Sciatic nerve (tissue), 2 donors: ENCODE data around the gene DENND1B. TPM values are rescaled to one million over a fixed set of nuclear protein-coding genes. Genes with fewer than 3 reads are reported as not detected.

Experiments
- ATAC-seq: fragments of 200-7000 bp; cut with Tn5 transposase; one replicate; pipeline ENCODE4 v1.9.1; 2020; ENCODE audit warnings: mild to moderate bottlenecking, moderate library complexity
- DNase-seq: peaks from one replicate; pipeline ENCODE4 v3.0.0-alpha.2; 2020; ENCODE audit warnings: low spot score
- intact Hi-C: fragments of 100-400 bp; cut with DNase I; formaldehyde crosslinking; loops from one replicate; pipeline ENCODE4 v1.14.2; 2022
- total RNA-seq: library from RNA; stranded (reverse); fragmentation: NEBNext Ultra II Directional; extraction: Animal tissue kit (Norgen Biotek cat#: 25700); gene quantifications from one replicate; pipeline ENCODE4 v1.2.1, GENCODE V29; 2021
- donor health status: DM: no; HTN: no; CAD: no.
- donor health status: DM: no; HTN: no; CAD: no.

Gene DENND1B
- total RNA-seq, 1 donor from 2014 or later: 16.6 TPM

DNA sequence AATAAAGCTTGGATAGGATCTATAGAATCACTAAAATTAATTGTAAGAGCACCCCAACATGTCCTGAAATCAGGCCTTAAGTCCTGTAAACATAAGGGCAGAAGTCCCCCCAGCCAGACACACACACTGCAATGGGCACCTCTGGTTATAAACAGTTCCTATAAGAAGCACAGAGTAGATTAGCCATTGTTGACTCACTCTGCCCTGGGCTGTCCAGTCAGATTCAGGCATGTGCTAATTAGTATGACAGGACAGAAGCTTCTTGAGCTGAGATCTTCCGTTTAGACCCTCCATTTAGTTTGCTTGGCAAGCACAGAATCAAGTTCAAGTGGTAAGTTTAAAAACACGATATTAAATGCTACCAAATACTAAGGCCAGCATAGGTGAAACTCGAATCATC is 11.8 kb upstream of the DENND1B start:
- DNase-seq (no peak), ATAC-seq (no peak)

DNA sequence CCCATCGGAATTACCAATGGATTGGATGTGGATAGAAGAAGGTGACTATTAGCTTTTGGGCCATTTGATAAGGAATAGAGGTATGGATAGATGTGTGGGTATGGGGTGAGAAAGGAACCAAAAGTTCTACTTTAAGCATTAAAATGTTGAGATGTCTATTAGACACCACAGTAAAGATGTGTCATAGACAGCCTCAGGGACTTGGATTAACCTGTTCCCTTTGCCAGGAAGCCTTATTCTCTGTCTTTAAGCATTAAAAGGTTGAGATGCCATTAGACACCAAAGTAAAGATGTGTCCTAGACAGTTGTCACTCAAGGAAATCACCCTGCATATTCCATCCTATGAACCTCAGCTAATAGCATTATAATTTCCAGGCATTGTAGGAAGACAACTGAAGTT is 11.0 kb upstream of the DENND1B start:
- DNase-seq (no peak), ATAC-seq (no peak)
- intact Hi-C loops: no loop called here

More for the DNA sequence above, 11.8 kb upstream of the DENND1B start:
- intact Hi-C loops: no loop called here

DNA sequence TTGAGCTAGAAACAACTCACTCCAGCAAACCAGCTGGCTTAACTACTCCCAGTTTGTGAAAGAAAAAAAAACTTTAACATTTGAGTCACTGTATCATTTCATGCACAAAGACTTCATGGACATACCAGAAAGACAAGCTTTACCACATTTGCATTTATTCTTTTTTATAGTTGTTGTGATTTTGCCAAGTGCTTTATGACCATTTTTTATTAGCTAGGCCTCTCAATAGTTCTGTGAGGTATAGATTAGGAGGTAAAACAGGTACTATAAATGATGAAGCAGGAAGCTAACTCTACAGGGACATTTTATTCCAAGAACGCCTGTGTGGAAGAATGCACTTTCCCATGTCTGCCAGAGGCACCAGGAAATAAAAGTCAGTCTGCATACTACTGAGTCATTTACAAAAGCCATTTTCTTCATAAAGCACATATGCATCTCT is 8.2 kb upstream of the DENND1B start:
- ATAC-seq: no peak
- intact Hi-C loops: no loop called here
- no peak for DNase-seq

DNA sequence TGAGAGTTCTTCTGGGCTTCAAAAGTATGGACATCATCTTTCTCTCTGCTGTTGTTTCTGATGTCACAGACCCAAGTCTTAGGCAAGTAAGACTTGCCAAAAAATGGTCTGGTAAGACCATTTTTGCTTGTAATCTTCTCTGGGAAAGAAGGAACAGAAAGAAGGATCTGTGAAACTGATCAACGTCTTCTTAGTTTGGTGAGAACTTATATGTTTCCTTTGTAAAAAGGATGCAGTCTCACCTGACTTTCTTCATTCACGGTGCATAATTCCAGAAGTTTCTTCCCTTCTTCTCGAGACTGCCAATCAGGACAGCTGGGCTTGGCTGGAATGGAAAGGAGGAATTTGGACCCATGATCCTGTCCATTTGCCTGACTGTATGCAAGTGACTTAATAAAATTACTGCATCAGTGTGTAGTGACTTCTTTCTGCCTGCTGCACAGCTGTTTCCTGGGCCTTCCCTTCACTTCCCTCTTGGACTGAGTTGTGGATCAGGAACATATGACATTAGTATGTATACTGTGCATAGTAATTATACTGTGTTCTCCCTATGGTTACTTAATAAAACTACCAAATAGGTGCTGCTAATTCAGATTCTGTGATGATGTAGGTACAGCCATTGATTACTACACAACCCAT is 7.6 kb upstream of the DENND1B start:
- ATAC-seq (peak; percentile 53), DNase-seq (no peak)

DNA sequence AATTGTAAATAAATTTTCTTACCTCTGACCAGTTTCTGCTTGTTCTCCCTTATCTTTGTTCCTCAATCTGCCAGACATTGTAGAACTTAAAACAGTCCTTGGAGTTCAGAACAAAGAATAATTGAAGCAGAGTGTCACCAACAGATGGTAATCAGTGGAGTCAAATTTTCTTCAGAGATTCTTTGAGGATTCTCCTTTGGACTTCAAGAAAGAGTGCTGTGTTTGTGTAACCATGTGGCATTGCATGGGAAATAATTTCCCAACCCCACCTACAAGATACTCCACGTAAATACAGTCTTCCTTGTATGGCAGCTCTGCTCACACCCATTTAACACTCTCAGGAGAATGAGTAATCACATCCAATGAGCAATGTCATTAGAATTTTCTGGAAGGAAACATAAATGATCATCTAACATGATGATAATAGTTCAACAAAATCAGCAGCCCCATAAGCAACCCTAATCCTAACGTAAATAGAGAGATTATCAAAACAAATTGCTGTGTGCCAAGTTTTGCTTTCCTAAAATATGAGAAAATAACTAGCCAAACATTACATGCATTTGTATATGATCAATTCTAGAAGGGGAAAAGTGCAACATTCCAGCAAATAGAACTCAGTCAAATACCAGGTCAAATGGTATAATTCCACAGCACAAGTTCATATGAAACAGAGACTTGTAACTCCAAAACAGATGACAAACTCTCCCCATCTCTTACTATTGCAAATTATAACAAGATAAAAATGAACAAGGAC is 6.9 kb upstream of the DENND1B start:
- ATAC-seq: no peak
- intact Hi-C loops: no loop called here
- no peak for DNase-seq

More for the DNA sequence above, 7.6 kb upstream of the DENND1B start:
- intact Hi-C loops: no loop called here

DNA sequence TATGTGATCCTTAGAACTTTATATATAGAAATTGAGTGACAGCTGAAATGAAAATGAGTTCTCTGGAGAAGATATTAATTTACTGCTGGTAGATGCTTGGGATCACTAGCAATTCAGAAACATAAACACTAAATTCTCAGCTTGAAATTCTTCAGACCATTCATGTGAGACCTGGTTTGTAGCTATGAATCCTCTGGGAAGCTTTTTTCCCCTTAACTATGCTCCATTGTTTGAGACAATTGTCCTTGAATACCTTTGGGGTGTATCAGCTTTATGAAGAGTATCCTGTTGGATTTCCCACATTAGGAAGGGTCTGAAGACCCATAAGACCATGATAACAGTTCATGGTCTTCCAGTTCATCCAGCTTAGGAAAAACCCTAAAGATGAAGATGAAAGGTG is 4.6 kb upstream of the DENND1B start:
- no peak for ATAC-seq
- DNase-seq: no peak
- intact Hi-C loops: no loop called here

DNA sequence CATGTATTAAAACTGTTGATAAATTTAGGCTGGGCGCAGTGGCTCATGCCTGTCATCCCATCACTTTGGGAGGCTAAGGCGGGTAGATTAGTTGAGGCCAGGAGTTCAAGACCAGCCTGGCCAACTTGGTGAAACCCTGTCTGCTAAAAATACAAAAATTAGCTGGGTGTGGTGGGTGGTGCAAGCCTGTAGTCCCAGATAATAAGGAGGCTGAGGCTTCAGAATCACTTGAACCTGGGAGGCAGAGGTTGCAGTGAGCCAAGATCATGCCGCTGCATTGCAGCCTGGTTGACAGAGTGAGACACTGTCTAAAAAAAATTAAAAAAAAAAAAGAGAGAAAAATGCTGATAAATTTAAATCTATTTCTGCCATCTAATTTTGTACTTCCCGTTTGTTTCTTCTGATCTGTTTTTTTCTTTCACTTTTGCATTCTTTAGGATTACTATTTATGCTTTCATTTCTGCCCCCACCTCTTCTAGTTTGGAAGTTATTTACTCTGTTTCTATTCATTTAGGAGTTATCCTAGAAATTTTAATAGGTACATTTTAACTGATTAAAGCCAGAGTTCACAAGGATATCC is 3.2 kb upstream of the DENND1B start:
- ATAC-seq (no peak), DNase-seq (no peak)
- intact Hi-C loops: no loop called here

DNA sequence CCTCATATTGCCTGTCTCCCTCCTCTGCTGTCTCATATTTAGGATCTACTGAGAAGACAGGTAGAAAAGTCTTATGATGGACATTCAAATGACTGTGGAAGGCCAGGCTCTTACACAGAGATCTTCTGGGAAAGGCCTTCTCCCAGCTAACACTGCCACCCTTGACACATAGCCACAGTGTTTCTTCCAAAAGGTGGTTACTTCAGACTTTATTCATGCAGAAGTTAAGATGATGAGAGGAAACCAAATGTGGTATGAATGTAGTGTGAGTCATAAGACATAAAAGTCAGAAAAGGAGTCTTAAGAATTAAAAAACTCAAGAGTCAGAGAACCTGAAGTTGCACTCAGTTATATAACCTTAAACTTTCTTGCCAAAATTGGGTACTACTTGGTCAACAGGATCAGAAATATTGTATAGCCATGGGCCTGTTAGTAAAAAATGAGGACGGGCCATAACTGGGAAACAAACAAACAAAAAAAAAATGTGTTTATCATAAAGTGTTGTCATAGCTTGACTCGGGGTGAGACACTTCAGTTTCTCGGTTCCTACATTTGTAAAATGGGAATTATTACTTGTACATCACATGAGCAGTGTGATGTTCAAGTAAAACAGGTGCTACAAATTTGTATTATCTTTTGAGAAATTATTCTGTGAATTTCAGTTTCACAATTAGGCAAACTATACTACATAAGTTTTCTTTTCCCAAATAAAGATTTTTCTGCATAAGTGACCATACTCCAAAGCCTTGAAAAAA is 1.2 kb upstream of the DENND1B start:
- intact Hi-C loops: no loop called here
- ATAC-seq (peak; percentile 40), DNase-seq (no peak)

DNA sequence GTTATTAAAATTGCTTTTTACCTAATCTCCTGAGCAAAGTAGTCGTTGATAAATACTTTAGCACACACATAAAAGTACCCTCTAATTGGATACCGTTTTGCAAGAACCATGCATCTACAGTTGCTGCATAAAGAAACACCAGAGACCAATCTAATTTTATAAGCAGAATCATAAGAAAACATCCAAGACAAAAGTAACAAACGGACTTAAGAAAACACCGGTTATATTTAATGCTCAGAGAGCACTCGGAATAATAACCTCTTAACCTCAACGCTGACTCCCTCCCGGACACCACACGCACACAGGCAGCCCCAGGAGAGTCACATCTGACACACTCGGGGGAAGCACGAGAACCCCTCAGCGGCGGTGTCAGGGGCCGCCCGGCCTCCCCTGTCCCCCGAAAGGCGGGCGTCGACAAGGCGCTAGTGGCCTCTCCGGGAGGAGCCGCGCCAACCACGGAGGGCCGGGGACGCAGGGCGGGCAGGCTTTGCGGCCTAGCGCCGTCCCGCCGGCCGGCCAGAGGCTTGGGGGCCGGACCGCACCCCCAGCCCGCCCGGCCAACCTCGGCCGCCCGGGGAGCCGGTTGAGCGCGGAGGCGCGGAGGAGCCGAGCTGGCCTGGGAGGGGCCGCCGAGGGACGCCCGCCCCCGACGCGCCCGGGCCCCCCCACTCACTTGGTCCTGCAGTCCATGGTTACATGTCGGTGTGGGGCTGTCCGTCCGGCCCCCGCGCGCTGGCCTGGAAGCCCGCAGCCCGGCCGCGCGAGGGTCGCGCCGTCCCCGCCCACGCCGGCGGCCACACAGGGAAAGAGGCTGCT is 606 bp downstream of the DENND1B start:
- intact Hi-C loops: no loop called here
- peak; percentile 64 for DNase-seq

DNA sequence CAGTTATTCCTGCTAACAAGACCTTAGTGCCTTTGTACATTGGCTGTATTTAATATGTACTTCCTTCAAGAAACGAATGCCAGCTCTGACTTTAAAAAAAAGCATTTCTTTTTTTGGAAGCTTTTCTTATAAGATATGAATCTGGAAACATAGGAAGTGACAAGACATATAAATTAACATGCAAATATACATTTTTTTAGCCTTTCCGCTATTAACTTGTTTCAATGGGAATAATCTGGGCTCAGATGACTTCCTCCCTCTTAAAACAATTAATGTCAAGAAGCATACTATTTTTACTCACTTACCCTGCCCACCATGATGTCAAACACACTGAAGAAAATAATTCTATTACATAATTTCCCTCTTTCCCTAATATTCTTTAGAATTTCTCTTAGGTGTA is 1.4 kb downstream of the DENND1B start:
- intact Hi-C loops: no loop called here
- ATAC-seq (no peak), DNase-seq (no peak)

More for the DNA sequence above, 606 bp downstream of the DENND1B start:
- ATAC-seq: peak; percentile 63

DNA sequence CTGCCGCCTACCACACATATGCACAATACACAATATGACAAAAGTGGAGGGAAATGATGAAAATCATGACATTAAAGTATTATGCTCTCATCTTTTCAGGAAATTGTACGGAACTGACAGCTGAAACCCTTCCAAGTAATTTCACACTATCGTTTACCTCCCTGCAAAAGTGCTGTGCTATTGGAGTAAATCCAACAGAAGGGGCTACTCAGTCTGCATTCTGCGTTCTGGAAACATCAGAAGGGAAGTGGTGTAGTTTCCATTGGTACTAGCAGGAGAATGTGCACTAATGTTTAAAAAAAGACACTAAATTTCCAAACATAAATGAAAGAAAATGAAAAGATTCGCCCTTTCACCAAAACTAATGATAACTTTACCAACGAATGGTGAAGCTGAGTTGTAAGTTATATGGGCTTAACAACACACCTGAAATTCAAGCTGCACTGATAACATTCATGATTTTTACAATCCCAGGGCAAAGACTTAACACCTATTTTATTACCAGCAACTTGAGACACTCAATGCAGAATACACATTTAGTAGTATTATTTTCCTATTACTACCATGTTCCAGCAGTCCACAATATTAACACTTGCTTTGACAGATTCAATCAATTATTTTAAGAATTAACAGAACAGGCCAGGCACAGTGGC is 3.2 kb downstream of the DENND1B start:
- intact Hi-C loops: no loop called here
- ATAC-seq: no peak

DNA sequence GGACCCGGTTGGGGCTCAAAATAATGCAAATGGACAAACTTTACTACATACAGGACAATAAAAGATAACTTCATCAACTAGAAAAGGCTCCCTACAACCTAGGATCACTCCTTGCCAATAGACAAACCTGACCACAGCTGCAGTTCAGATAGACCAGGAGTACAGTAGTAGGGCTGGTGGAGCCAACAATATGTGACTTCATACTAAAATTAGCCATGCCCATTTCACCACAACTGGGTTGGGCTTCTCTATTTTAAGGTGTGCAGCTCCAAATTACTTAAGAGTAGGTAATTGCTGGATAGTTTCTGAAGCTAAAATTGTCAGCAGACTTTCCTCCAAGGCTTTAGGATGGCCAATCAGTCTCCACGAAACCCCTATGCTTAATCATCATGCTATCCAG is 3.9 kb downstream of the DENND1B start:
- intact Hi-C loops: no loop called here
- DNase-seq (no peak), ATAC-seq (no peak)

More for the DNA sequence above, 3.2 kb downstream of the DENND1B start:
- DNase-seq: no peak

DNA sequence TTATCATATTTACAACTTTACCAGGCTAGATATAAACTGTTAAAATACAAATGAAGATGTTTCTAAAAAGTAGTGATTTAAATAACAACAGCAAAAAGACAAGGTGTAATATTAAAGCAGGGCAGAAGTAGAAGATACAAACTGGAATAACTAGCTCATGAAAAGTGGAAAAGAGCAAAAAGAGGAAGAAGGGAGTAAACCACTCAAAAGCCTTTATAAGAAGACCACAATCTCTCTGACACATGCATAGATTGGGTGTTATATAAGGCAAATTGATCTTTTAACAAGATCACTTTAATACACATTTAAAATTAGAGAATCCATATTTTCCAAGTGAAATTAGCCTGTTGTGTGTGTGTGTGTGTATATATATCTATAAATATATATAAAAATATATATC is 5.0 kb downstream of the DENND1B start:
- intact Hi-C loops: no loop called here
- ATAC-seq (no peak), DNase-seq (no peak)

DNA sequence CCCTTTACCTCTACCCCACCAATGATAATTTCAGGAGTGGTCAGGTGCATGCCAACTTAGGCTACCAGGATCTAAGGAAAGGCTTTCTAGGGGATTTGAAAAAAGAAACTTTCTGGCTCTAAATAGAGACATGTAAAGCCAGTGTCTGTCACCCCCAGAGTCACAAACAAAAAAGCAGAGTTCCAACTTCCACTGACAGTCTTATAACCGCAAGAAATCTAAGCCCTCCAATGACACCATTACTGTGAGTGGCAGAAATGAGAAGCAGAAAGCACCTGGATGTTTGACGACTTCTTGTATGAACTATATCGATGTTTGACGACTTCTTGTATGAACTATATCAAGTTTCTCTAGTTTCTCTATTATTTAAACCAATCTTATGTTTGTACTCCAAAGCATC is 6.0 kb downstream of the DENND1B start:
- intact Hi-C loops: no loop called here
- ATAC-seq (no peak), DNase-seq (no peak)

DNA sequence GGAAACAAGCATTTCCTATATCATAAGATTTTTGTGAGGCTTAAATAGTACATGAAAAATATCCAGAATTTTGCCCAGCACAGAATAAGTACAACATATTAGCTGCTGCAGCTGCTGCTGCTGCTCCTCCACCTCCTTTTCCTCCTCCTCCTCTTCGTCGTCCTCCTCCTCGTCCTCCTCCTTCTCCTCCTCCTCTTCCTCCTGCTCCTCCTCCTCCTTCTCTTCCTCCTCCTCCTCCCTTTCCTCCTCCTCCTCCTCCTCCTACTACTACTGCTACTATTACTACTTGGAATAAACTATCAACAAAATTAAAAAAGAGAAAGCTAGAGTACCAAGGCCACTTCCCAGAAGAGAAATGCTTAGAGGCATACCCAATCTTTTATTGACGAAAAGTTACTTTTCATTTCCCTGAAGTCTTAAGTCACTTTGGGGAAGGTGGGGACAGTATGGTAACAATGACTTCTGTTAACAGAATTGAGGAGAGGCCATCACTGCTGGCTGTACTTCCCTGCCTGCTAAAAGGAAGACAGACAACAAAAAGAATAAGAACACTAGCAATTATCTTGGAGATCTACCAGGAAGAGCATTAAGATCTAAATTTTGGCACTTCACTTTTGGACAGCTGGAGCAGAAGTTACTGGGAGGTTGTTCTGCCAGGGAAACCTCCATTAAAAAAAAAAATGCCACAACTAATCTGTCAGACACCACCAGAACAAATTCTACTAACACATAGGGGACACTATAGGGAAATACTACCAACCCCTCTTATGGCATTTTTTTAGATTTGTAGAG is 7.1 kb downstream of the DENND1B start:
- ATAC-seq (no peak), DNase-seq (no peak)
- intact Hi-C loops: no loop called here

DNA sequence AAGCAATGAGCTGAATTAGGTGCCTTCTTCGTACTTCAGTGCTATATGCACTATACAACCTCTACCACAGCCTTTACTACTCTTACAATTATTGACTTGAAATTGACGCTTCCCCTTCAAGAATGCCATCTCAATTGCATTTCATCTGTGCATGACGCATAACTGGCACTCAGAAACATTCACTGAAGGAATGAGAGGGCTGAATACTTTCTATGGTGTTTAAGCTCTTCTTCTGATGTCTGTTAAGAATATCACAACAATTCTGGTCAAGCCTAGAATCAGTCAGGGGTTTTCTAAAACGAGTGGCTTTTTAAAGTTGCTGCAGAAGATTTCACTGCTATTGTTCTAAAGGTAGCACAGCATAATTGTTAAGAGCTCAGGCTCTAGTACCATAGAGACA is 11.5 kb downstream of the DENND1B start:
- intact Hi-C loops: no loop called here
- ATAC-seq: no peak
- DNase-seq: no peak

DNA sequence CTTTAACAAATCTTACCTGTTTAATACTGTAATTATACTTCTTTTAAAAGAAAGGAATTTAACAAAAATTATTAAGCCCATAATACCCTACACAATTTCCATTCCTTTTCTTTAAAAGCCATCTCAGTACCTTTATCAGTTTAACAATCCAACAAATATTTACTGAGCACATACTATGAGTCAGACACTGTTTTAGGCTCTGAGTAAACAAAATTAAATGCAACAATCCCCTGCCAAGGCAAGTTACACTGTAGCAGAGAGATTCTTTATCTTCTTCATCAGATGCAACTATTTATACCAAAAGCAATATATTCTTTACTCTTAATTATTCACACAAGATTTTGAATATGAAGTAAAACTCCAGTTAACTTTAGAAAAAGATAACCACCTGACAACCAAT is 12.0 kb downstream of the DENND1B start:
- no peak for ATAC-seq
- no peak for DNase-seq
- intact Hi-C loops: no loop called here

DNA sequence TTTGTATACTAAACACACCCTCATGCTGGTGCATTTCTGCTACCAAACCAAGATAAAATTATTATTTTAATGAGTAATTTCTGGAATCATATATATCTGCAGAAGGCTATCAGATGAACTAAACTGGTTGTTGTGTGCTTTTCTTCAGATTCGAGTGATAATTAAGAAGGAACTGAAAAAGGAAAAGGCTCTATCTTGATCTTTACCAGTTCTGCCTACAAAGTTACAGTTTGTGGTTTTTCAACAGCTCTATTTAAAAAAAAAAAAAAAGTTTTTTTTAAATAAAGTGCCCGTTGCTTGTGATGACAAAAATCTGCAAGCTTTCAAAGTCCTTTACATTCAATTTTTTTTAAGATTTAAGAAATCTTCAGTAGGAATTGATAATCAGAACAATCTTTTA is 13.6 kb downstream of the DENND1B start:
- ATAC-seq (no peak), DNase-seq (no peak)
- intact Hi-C loops: no loop called here
